ENCODE measurements around the gene SAP30BP. TPM values are rescaled to one million over a fixed set of nuclear protein-coding genes. Genes with fewer than 3 reads are reported as not detected.

SAP30BP gene
- total RNA-seq, 4 donors from 2014 or later, result 65.3 to 117 (median 101) TPM

- Histone ChIP-seq H3K36me3 (peaks cover 0 to 14% (median 0%) of the 10 kb centered on the region in 3 donors), H3K4me1 (peaks cover 0 to 18% (median 0%) of the 10 kb centered on the region in 4 donors), H3K4me3 (peak overlapping the region in 2 of 4 donors; percentile 30 to 40), H3K9me3 (no peaks in the 10 kb centered on the region), H3K27me3 (no peaks in the 10 kb centered on the region), H3K27ac (peak overlapping the region in 3 of 4 donors; percentile 80 to 96 (median 91))
- peak in 1 of 3 donors; percentile 44 for DNase-seq
- TF ChIP-seq CTCF (IDR thresholded peaks at IDR 0.05) (no peak), POLR2A (IDR thresholded peaks at IDR 0.05) (no peak)
Observed at GRCh38 chr17:75646638-75646992, 20.5 kb upstream of the SAP30BP start.

- no peak for DNase-seq
- Histone ChIP-seq H3K9me3 (no peaks in the 10 kb centered on the region), H3K27ac (peak overlapping the region in 3 of 4 donors; percentile 80 to 96 (median 91)), H3K27me3 (no peaks in the 10 kb centered on the region), H3K4me3 (peak overlapping the region in 2 of 4 donors; percentile 30 to 40), H3K36me3 (peaks cover 0 to 16% (median 0%) of the 10 kb centered on the region in 3 donors), H3K4me1 (peaks cover 0 to 16% (median 0%) of the 10 kb centered on the region in 4 donors)
- TF ChIP-seq CTCF (IDR thresholded peaks at IDR 0.05) (no peak), POLR2A (IDR thresholded peaks at IDR 0.05) (no peak)
Observed at GRCh38 chr17:75647061-75647460, 20.1 kb upstream of the SAP30BP start.

GRCh38 chr17:75647921-75648320 lies 19.2 kb upstream of the SAP30BP start:
- TF ChIP-seq POLR2A (IDR thresholded peaks at IDR 0.05), result no peak
- no peak for TF ChIP-seq CTCF (IDR thresholded peaks at IDR 0.05)
- Histone ChIP-seq H3K36me3 (peaks cover 0 to 23% (median 0%) of the 10 kb centered on the region in 3 donors), H3K9me3 (no peaks in the 10 kb centered on the region), H3K4me3 (no peak overlapping the region), H3K27me3 (no peaks in the 10 kb centered on the region), H3K27ac (no peak overlapping the region), H3K4me1 (peaks cover 0 to 7% (median 0%) of the 10 kb centered on the region in 4 donors)
- no peak for DNase-seq

GRCh38 chr17:75649687-75650086 lies 17.5 kb upstream of the SAP30BP start:
- Histone ChIP-seq H3K4me1 (peaks cover 0 to 5% (median 0%) of the 10 kb centered on the region in 4 donors), H3K9me3 (no peaks in the 10 kb centered on the region), H3K27me3 (no peaks in the 10 kb centered on the region), H3K36me3 (peaks cover 0 to 28% (median 0%) of the 10 kb centered on the region in 3 donors), H3K4me3 (no peak overlapping the region), H3K27ac (no peak overlapping the region)
- no peak for DNase-seq
- TF ChIP-seq POLR2A (IDR thresholded peaks at IDR 0.05), result no peak
- TF ChIP-seq CTCF (IDR thresholded peaks at IDR 0.05), result no peak

GRCh38 chr17:75650874-75651273 lies 16.3 kb upstream of the SAP30BP start:
- Histone ChIP-seq H3K4me3 (no peak overlapping the region), H3K4me1 (peaks cover 0 to 5% (median 0%) of the 10 kb centered on the region in 4 donors), H3K9me3 (no peaks in the 10 kb centered on the region), H3K36me3 (peaks cover 0 to 35% (median 0%) of the 10 kb centered on the region in 3 donors), H3K27ac (no peak overlapping the region), H3K27me3 (no peaks in the 10 kb centered on the region)
- no peak for TF ChIP-seq POLR2A (IDR thresholded peaks at IDR 0.05)
- no peak for TF ChIP-seq CTCF (IDR thresholded peaks at IDR 0.05)
- peak in 1 of 3 donors; percentile 57 for DNase-seq

- no peak for TF ChIP-seq CTCF (IDR thresholded peaks at IDR 0.05)
- no peak overlapping the region for H3K27ac ChIP-seq
- no peak overlapping the region for H3K4me3 ChIP-seq
- peaks cover 0 to 50% (median 0%) of the 10 kb centered on the region in 3 donors for H3K36me3 ChIP-seq
- DNase-seq, result no peak
- H3K4me1 ChIP-seq, result no peaks in the 10 kb centered on the region
- no peaks in the 10 kb centered on the region for H3K27me3 ChIP-seq
- no peaks in the 10 kb centered on the region for H3K9me3 ChIP-seq
Observed at GRCh38 chr17:75652341-75652740, 14.8 kb upstream of the SAP30BP start.

All from Peyer's patch (tissue), 4 donors.